ENCODE data around the gene CCDC88C. TPM values are rescaled to one million over a fixed set of nuclear protein-coding genes. Genes with fewer than 3 reads are reported as not detected.

Gene CCDC88C
- total RNA-seq, 4 donors from 2014 or later: 1.1 to 2.7 (median 2.1) TPM

GRCh38 chr14:91339671-91340369, 77.8 kb downstream of the CCDC88C start:
- in situ Hi-C loops (cut with MboI; ENCODE audit: low sequenced_read_pairs in 4 of 4) (no loop called here), intact Hi-C loops (cut with DNase I; ENCODE audit: low total_unique reads) (no loop called here)
- Histone ChIP-seq H3K4me1 (no peaks in the 10 kb centered on the region), H3K36me3 (no peaks in the 10 kb centered on the region), H3K27me3 (no peaks in the 10 kb centered on the region), H3K9me3 (no peaks in the 10 kb centered on the region), H3K27ac (no peak overlapping the region), H3K4me3 (no peak overlapping the region)
- DNase-seq (no peak), ATAC-seq (no peak)
- TF ChIP-seq CTCF (IDR thresholded peaks at IDR 0.05 in 4 of 5, conservative IDR thresholded peaks at IDR 0.05 in 1 of 5) (no peak), POLR2A (IDR thresholded peaks at IDR 0.05) (no peak)

- ATAC-seq (no peak), DNase-seq (no peak)
- Histone ChIP-seq H3K36me3 (no peaks in the 10 kb centered on the region), H3K4me1 (no peaks in the 10 kb centered on the region), H3K27me3 (no peaks in the 10 kb centered on the region), H3K27ac (no peak overlapping the region), H3K9me3 (no peaks in the 10 kb centered on the region), H3K4me3 (no peak overlapping the region)
- TF ChIP-seq POLR2A (IDR thresholded peaks at IDR 0.05): no peak
- no peak for TF ChIP-seq CTCF (IDR thresholded peaks at IDR 0.05 in 4 of 5, conservative IDR thresholded peaks at IDR 0.05 in 1 of 5)
- in situ Hi-C loops (cut with MboI; ENCODE audit: low sequenced_read_pairs in 4 of 4) (no loop called here), intact Hi-C loops (cut with DNase I; ENCODE audit: low total_unique reads) (no loop called here)
Measured at GRCh38 chr14:91339076-91339475, 78.5 kb downstream of the CCDC88C start.

GRCh38 chr14:91338379-91338778, 79.2 kb downstream of the CCDC88C start:
- H3K27ac ChIP-seq: no peak overlapping the region
- no peaks in the 10 kb centered on the region for H3K36me3 ChIP-seq
- H3K27me3 ChIP-seq: no peaks in the 10 kb centered on the region
- intact Hi-C loops (cut with DNase I; ENCODE audit: low total_unique reads) (no loop called here), in situ Hi-C loops (cut with MboI; ENCODE audit: low sequenced_read_pairs in 4 of 4) (no loop called here)
- H3K4me3 ChIP-seq: no peak overlapping the region
- ATAC-seq (no peak), DNase-seq (no peak)
- no peaks in the 10 kb centered on the region for H3K4me1 ChIP-seq
- TF ChIP-seq CTCF (IDR thresholded peaks at IDR 0.05 in 4 of 5, conservative IDR thresholded peaks at IDR 0.05 in 1 of 5): no peak
- TF ChIP-seq POLR2A (IDR thresholded peaks at IDR 0.05): no peak
- no peaks in the 10 kb centered on the region for H3K9me3 ChIP-seq

- H3K36me3 ChIP-seq: no peaks in the 10 kb centered on the region
- no peak overlapping the region for H3K27ac ChIP-seq
- TF ChIP-seq POLR2A (IDR thresholded peaks at IDR 0.05) (no peak), CTCF (IDR thresholded peaks at IDR 0.05 in 4 of 5, conservative IDR thresholded peaks at IDR 0.05 in 1 of 5) (no peak)
Measured at GRCh38 chr14:91337699-91338335, 79.8 kb downstream of the CCDC88C start.

More at GRCh38 chr14:91337699-91338335, 79.8 kb downstream of the CCDC88C start:
- intact Hi-C loops (cut with DNase I; ENCODE audit: low total_unique reads) (no loop called here), in situ Hi-C loops (cut with MboI; ENCODE audit: low sequenced_read_pairs in 4 of 4) (no loop called here)
- Histone ChIP-seq H3K9me3 (no peaks in the 10 kb centered on the region), H3K27me3 (no peaks in the 10 kb centered on the region), H3K4me3 (no peak overlapping the region), H3K4me1 (no peaks in the 10 kb centered on the region)
- ATAC-seq (no peak), DNase-seq (no peak)
